HCT116 (cell line): ENCODE measurements around the gene PHKA2. TPM values are rescaled to one million over a fixed set of nuclear protein-coding genes. Genes with fewer than 3 reads are reported as not detected.

Experiments
- ATAC-seq: fragments of 200-7000 bp; cut with Tn5 transposase; 2 replicates; pipeline ENCODE4 v1.9.1; 2020; ENCODE audit warnings: mild to moderate bottlenecking, moderate library complexity
- BruUV-seq: library from RNA; stranded (reverse); fragments of 400-500 nt; replicated peaks from 2 replicates; lab custom pipeline; 2021; lab: Mats Ljungman, UMichigan
- CTCF ChIA-PET: fragments of 300-600 bp; sonication (Branson Sonifier 250); formaldehyde crosslinking; loops from one replicate; lab custom pipeline; 2021; ENCODE audit warnings: antibody characterized with exemption; lab: Charles Lee
- POLR2A ChIA-PET: fragments of 300-600, 350-600 bp; sonication (Branson Sonifier 250); formaldehyde crosslinking; loops from one replicate; lab custom pipeline; 2021; ENCODE audit warnings: antibody characterized with exemption; lab: Charles Lee
- RAD21 ChIA-PET, 2 experiments: fragments of 300-600 bp; sonication (Branson Sonifier 250); formaldehyde crosslinking; loops; one replicate each; lab custom pipeline; 2023; ENCODE audit warnings: low total read pairs in 2 of 2; ENCODE audit not compliant: uncharacterized antibody in 2 of 2, unreplicated experiment in 2 of 2, low non-redundant PET in 1 of 2; lab: Charles Lee
- DNase-seq: peaks from one replicate; pipeline ENCODE4 v3.0.0-alpha.2; 2010; ENCODE audit warnings: low read depth, low spot score
- H2AFZ ChIP-seq: fragments of 200-600 bp; shearing (Covaris generic), sonication (generic); 2 replicates; pipeline ENCODE4 v1.6.1; 2017; ENCODE audit warnings: low read depth, mixed run types, mixed read lengths, antibody characterized with exemption, low read length; ENCODE audit not compliant: poor library complexity, severe bottlenecking
- H3K27ac ChIP-seq: 2 replicates; pipeline ENCODE4 v1.5.1; 2012; ENCODE audit warnings: low read depth, low read length
- H3K27me3 ChIP-seq: fragments of 200-600 bp; sonication (generic); 2 replicates; pipeline ENCODE4 v1.6.1; 2016; ENCODE audit warnings: mixed run types, low read length, mixed read lengths; ENCODE audit not compliant: insufficient read depth
- H3K36me3 ChIP-seq, 2 experiments: fragments of 200-500 bp in 1 of 2; fragments of 200-600 bp in 1 of 2; sonication (Bioruptor generic) in 1 of 2; sonication (generic) in 1 of 2; 2 replicates each; pipeline versions ENCODE4 v1.5.1 to v1.6.1; 2014 to 2016; ENCODE audit warnings: low read length in 2 of 2, inconsistent platforms in 1 of 2, mixed read lengths in 1 of 2, mixed run types in 1 of 2; ENCODE audit not compliant: insufficient read depth in 2 of 2, control insufficient read depth in 1 of 2
- H3K4me1 ChIP-seq, 2 experiments: fragments of 200-600 bp in 1 of 2; sonication (generic) in 1 of 2; 2 replicates each; pipeline versions ENCODE4 v1.5.1 to v1.6.1; 2012 to 2017; ENCODE audit warnings: low read length in 2 of 2, inconsistent platforms in 1 of 2, mild to moderate bottlenecking in 1 of 2, mixed read lengths in 1 of 2, mixed run types in 1 of 2, moderate library complexity in 1 of 2; ENCODE audit not compliant: insufficient read depth in 2 of 2, control insufficient read depth in 1 of 2
- H3K4me2 ChIP-seq: fragments of 200-600 bp; sonication (generic); 2 replicates; pipeline ENCODE4 v1.6.1; 2017; ENCODE audit warnings: mixed run types, low read length, mixed read lengths
- H3K4me3 ChIP-seq, 2 experiments: fragments of 200-600 bp in 1 of 2; sonication (generic) in 1 of 2; replicated peaks in 1 of 2; 2 replicates each; pipeline ENCODE4 v1.5.1; 2011 to 2016; ENCODE audit warnings: low read length in 2 of 2, control low read depth in 1 of 2, low read depth in 1 of 2, mild to moderate bottlenecking in 1 of 2, mixed read lengths in 1 of 2, mixed run types in 1 of 2
- H3K79me2 ChIP-seq: fragments of 200-600 bp; sonication (generic); 2 replicates; pipeline ENCODE4 v1.6.1; 2017; ENCODE audit warnings: mild to moderate bottlenecking, mixed run types, low read length, moderate library complexity, mixed read lengths; ENCODE audit not compliant: insufficient read depth
- H3K9ac ChIP-seq: fragments of 200-600 bp; sonication (generic); 2 replicates; pipeline ENCODE4 v1.6.1; 2016; ENCODE audit warnings: low read length, mixed read lengths
- H3K9me2 ChIP-seq: fragments of 200-600 bp; sonication (generic), shearing (Covaris generic); 2 replicates; pipeline ENCODE4 v1.6.1; 2017; ENCODE audit warnings: mixed run types, mild to moderate bottlenecking, moderate library complexity; ENCODE audit not compliant: insufficient read depth
- H3K9me3 ChIP-seq, 2 experiments: fragments of 200-500 bp in 1 of 2; fragments of 200-600 bp in 1 of 2; sonication (Bioruptor generic) in 1 of 2; sonication (generic) in 1 of 2; 2 replicates each; pipeline ENCODE4 v1.6.1; 2014 to 2017; ENCODE audit warnings: low read length in 2 of 2, mixed read lengths in 2 of 2, inconsistent platforms in 1 of 2, low read depth in 1 of 2, mild to moderate bottlenecking in 1 of 2, mixed run types in 1 of 2, moderate library complexity in 1 of 2; ENCODE audit not compliant: control insufficient read depth in 1 of 2, insufficient read depth in 1 of 2
- H4K20me1 ChIP-seq: fragments of 200-600 bp; sonication (generic), shearing (Covaris generic); 2 replicates; pipeline ENCODE4 v1.6.1; 2017; ENCODE audit warnings: mixed run types, mild to moderate bottlenecking, moderate library complexity; ENCODE audit not compliant: insufficient read depth
- ATF3 ChIP-seq: IDR thresholded peaks from 2 replicates; pipeline ENCODE4 v1.6.1; 2012
- CBX3 ChIP-seq: IDR thresholded peaks from 2 replicates; pipeline ENCODE4 v1.6.1; 2012; ENCODE audit warnings: low read depth
- CTCF ChIP-seq, 3 experiments: fragments of 200-600 bp in 1 of 3; sonication (generic) in 1 of 3; IDR thresholded peaks in 2 of 3; conservative IDR thresholded peaks in 1 of 3; 2 replicates each; pipeline ENCODE4 v1.5.1; 2012 to 2017; ENCODE audit warnings: low read depth in 2 of 3, low read length in 2 of 3, antibody characterized with exemption in 1 of 3, borderline replicate concordance in 1 of 3, control low read depth in 1 of 3, mild to moderate bottlenecking in 1 of 3, mixed read lengths in 1 of 3, mixed run types in 1 of 3, moderate library complexity in 1 of 3; ENCODE audit not compliant: insufficient read depth in 1 of 3
- EZH2 ChIP-seq: fragments of 200-600 bp; sonication (generic); IDR thresholded peaks from 2 replicates; pipeline ENCODE4 v1.6.1; 2017; ENCODE audit warnings: antibody characterized with exemption, mixed run types
- EZH2phosphoT487 ChIP-seq: fragments of 200-600 bp; IDR thresholded peaks from 2 replicates; pipeline ENCODE4 v1.6.1; 2018; ENCODE audit warnings: antibody characterized with exemption, borderline replicate concordance
- FOSL1 ChIP-seq: IDR thresholded peaks from 2 replicates; pipeline ENCODE4 v1.6.1; 2012; ENCODE audit warnings: low read depth
- JUND ChIP-seq: IDR thresholded peaks from 2 replicates; pipeline ENCODE4 v1.6.1; 2012
- MAX ChIP-seq: IDR thresholded peaks from 2 replicates; pipeline ENCODE4 v1.6.1; 2012
- POLR2A ChIP-seq: IDR thresholded peaks from 2 replicates; pipeline ENCODE4 v1.7.0; 2011; ENCODE audit warnings: borderline replicate concordance; ENCODE audit not compliant: insufficient read depth, insufficient read length; ENCODE audit errors: extremely low read depth
- POLR2AphosphoS5 ChIP-seq: IDR thresholded peaks from 2 replicates; pipeline ENCODE4 v1.6.1; 2011; ENCODE audit warnings: mild to moderate bottlenecking, low read depth, low read length, moderate library complexity
- RAD21 ChIP-seq: IDR thresholded peaks from 2 replicates; pipeline ENCODE4 v1.6.1; 2012; ENCODE audit warnings: low read depth, mild to moderate bottlenecking
- TCF7L2 ChIP-seq: IDR thresholded peaks from 2 replicates; pipeline ENCODE4 v1.7.0; 2011; ENCODE audit warnings: borderline replicate concordance, inconsistent platforms; ENCODE audit not compliant: insufficient read depth, insufficient read length; ENCODE audit errors: extremely low read depth
- ZFX ChIP-seq: fragments of 450-650 bp; IDR thresholded peaks from 2 replicates; pipeline ENCODE4 v1.6.1; 2017
- ZNF274 ChIP-seq: fragments of 200-500 bp; sonication (Bioruptor generic); IDR thresholded peaks from 2 replicates; pipeline ENCODE4 v1.6.1; 2014; ENCODE audit warnings: mild to moderate bottlenecking, low read depth, low read length, inconsistent platforms
- intact Hi-C: fragments of 100-400 bp; cut with micrococcal nuclease; formaldehyde crosslinking; loops from 2 replicates; pipeline ENCODE4 v1.10.0; 2022
- total RNA-seq: library from RNA; stranded (reverse); gene quantifications from one replicate; pipeline ENCODE4 v1.2.1, GENCODE V29; 2021; ENCODE audit not compliant: unreplicated experiment
- TF ChIP-seq, protein P1 (sequence below): IDR thresholded peaks from 2 replicates; pipeline ENCODE4 v1.6.1; 2011; ENCODE audit warnings: mild to moderate bottlenecking, low read length, moderate library complexity; ENCODE audit not compliant: insufficient replicate concordance; ENCODE audit errors: extremely low read depth
- TF ChIP-seq, protein P2 (sequence below): IDR thresholded peaks from 2 replicates; pipeline ENCODE4 v1.6.1; 2012; ENCODE audit warnings: low read depth

The PHKA2 gene
- total RNA-seq, 1 experiment from 2014 or later: 23.8 TPM

DNA sequence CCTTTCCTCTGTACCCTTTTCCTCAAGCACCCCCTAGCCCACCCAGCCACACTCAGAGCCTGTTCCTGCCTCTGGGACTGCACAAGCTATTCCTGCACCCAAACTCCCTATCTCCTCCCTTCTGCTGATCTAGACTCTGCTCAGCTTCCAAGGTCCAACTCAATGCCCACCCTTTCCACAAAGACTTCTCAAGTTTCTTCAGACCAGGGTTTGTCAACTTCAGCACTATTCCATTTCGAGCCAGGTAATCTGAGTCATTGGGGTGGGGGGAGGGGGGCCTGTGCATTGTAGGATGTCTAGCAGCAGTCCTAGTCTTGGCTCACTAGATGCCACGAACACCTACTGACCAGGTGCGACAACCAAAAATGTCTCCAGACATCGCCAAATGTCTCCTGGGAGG lies 37.3 kb downstream of the PHKA2 start (continued):
- TF ChIP-seq CTCF (IDR thresholded peaks at IDR 0.05 in 2 of 3, conservative IDR thresholded peaks at IDR 0.05 in 1 of 3; ENCODE audit: borderline replicate concordance in 1 of 3, insufficient read depth in 1 of 3, low read depth in 2 of 3, low read length in 2 of 3): no peak
- no peak for TF ChIP-seq ZNF274
- TF ChIP-seq RAD21: no peak
- TF ChIP-seq EZH2: no peak
- TF ChIP-seq ATF3: no peak
- TF ChIP-seq, protein P1, sequence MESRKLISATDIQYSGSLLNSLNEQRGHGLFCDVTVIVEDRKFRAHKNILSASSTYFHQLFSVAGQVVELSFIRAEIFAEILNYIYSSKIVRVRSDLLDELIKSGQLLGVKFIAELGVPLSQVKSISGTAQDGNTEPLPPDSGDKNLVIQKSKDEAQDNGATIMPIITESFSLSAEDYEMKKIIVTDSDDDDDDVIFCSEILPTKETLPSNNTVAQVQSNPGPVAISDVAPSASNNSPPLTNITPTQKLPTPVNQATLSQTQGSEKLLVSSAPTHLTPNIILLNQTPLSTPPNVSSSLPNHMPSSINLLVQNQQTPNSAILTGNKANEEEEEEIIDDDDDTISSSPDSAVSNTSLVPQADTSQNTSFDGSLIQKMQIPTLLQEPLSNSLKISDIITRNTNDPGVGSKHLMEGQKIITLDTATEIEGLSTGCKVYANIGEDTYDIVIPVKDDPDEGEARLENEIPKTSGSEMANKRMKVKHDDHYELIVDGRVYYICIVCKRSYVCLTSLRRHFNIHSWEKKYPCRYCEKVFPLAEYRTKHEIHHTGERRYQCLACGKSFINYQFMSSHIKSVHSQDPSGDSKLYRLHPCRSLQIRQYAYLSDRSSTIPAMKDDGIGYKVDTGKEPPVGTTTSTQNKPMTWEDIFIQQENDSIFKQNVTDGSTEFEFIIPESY: no peak
- TF ChIP-seq, all 23 proteins: peak for 0

- Histone ChIP-seq H3K9me3 (no peaks in the 10 kb centered on the region), H3K4me3 (no peak overlapping the region), H2AFZ (no peak overlapping the region), H3K79me2 (no peaks in the 10 kb centered on the region), H3K27me3 (no peaks in the 10 kb centered on the region), H3K4me2 (no peak overlapping the region), H3K9me2 (no peaks in the 10 kb centered on the region), H3K27ac (no peak overlapping the region), H4K20me1 (no peaks in the 10 kb centered on the region), H3K36me3 (no peaks in the 10 kb centered on the region; a peak in 1 of 4 replicates), H3K4me1 (no peaks in the 10 kb centered on the region; a peak in 1 of 4 replicates), H3K9ac (no peak overlapping the region)
- ChIA-PET POLR2A (no interaction called here), CTCF (no interaction called here), RAD21 (no interaction called here)
- BruUV-seq: no TSS peak
- intact Hi-C loops: no loop called here
- DNase-seq (no peak), ATAC-seq (no peak)
- TF ChIP-seq, protein P1: no peak
- TF ChIP-seq TCF7L2 (no peak), POLR2AphosphoS5 (no peak), CBX3 (no peak), JUND (no peak), POLR2A (no peak), MAX (no peak), EZH2phosphoT487 (no peak), ZFX (no peak), FOSL1 (no peak)
- TF ChIP-seq, protein P2, sequence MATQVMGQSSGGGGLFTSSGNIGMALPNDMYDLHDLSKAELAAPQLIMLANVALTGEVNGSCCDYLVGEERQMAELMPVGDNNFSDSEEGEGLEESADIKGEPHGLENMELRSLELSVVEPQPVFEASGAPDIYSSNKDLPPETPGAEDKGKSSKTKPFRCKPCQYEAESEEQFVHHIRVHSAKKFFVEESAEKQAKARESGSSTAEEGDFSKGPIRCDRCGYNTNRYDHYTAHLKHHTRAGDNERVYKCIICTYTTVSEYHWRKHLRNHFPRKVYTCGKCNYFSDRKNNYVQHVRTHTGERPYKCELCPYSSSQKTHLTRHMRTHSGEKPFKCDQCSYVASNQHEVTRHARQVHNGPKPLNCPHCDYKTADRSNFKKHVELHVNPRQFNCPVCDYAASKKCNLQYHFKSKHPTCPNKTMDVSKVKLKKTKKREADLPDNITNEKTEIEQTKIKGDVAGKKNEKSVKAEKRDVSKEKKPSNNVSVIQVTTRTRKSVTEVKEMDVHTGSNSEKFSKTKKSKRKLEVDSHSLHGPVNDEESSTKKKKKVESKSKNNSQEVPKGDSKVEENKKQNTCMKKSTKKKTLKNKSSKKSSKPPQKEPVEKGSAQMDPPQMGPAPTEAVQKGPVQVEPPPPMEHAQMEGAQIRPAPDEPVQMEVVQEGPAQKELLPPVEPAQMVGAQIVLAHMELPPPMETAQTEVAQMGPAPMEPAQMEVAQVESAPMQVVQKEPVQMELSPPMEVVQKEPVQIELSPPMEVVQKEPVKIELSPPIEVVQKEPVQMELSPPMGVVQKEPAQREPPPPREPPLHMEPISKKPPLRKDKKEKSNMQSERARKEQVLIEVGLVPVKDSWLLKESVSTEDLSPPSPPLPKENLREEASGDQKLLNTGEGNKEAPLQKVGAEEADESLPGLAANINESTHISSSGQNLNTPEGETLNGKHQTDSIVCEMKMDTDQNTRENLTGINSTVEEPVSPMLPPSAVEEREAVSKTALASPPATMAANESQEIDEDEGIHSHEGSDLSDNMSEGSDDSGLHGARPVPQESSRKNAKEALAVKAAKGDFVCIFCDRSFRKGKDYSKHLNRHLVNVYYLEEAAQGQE: no peak
Measured at GRCh38 chrX:18946157-18946556, 37.8 kb downstream of the PHKA2 start.
